HEK293 (cell line): Measurements from ENCODE around the gene FTSJ1.
"Not testable (repeated sequence)": the region's sequence is repeated elsewhere in the genome, so short reads cannot be mapped to it uniquely, and the experiment has no call there.

Experiments used
- HOXA7 ChIP-seq: sonication (generic); formaldehyde crosslinking; IDR thresholded peaks from 2 replicates; pipeline ENCODE4 v1.8.1; 2022; ENCODE audit warnings: missing genetic modification reagents, borderline replicate concordance
- MZF1 ChIP-seq: fragments of 450-650 bp; formaldehyde crosslinking; IDR thresholded peaks from 2 replicates; pipeline ENCODE4 v1.5.1; 2017; ENCODE audit warnings: missing biosample characterization, missing genetic modification characterization, borderline replicate concordance
- ZBTB8A ChIP-seq: fragments of 450-650 bp; formaldehyde crosslinking; IDR thresholded peaks from 2 replicates; pipeline ENCODE4 v1.5.1; 2016; ENCODE audit warnings: missing biosample characterization, missing genetic modification characterization
- ZNF530 ChIP-seq: fragments of 450-650 bp; formaldehyde crosslinking; IDR thresholded peaks from 2 replicates; pipeline ENCODE4 v1.5.1; 2016; ENCODE audit warnings: low read depth, missing biosample characterization, missing genetic modification characterization
- ZNF555 ChIP-seq: fragments of 450-650 bp; formaldehyde crosslinking; conservative IDR thresholded peaks from 2 replicates; pipeline ENCODE4 v1.5.1; 2017; ENCODE audit warnings: missing biosample characterization, mild to moderate bottlenecking, missing genetic modification characterization, inconsistent platforms
- ZNF785 ChIP-seq: fragments of 450-650 bp; formaldehyde crosslinking; IDR thresholded peaks from 2 replicates; pipeline ENCODE4 v1.5.1; 2016; ENCODE audit warnings: missing biosample characterization, missing genetic modification characterization
- TF ChIP-seq, protein P1 (sequence below): fragments of 450-650 bp; formaldehyde crosslinking; IDR thresholded peaks from 2 replicates; pipeline ENCODE4 v1.5.1; 2017; ENCODE audit warnings: missing biosample characterization, missing genetic modification characterization
- TF ChIP-seq, protein P2 (sequence below): fragments of 450-650 bp; formaldehyde crosslinking; IDR thresholded peaks from 2 replicates; pipeline ENCODE4 v1.5.1; 2016; ENCODE audit warnings: missing biosample characterization, missing genetic modification characterization
- TF ChIP-seq, protein P3 (sequence below): fragments of 450-650 bp; formaldehyde crosslinking; IDR thresholded peaks from 2 replicates; pipeline ENCODE4 v1.5.1; 2016; ENCODE audit warnings: missing biosample characterization, missing genetic modification characterization, low read depth
- TF ChIP-seq, protein P4 (sequence below): fragments of 450-650 bp; formaldehyde crosslinking; IDR thresholded peaks from 2 replicates; pipeline ENCODE4 v1.5.1; 2016; ENCODE audit warnings: missing biosample characterization, missing genetic modification characterization

DNA sequence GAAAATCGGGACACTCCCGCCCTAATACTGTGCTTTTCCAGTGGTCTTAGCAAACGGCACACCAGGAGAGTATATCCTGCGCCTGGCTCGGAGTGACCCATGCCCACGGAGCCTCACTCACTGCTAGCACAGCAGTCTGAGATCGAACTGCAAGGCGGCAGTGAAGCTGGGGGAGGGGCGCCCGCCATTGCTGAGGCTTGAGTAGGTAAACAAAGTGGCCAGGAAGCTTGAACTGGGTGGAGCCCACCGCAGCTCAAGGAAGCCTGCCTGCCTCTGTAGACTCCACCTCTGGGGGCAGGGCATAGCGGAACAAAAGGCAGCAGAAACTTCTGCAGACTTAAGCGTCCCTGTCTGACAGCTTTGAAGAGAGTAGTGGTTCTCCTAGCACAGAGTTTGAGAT, 42.3 kb upstream of the FTSJ1 start:
- TF ChIP-seq, protein P1, sequence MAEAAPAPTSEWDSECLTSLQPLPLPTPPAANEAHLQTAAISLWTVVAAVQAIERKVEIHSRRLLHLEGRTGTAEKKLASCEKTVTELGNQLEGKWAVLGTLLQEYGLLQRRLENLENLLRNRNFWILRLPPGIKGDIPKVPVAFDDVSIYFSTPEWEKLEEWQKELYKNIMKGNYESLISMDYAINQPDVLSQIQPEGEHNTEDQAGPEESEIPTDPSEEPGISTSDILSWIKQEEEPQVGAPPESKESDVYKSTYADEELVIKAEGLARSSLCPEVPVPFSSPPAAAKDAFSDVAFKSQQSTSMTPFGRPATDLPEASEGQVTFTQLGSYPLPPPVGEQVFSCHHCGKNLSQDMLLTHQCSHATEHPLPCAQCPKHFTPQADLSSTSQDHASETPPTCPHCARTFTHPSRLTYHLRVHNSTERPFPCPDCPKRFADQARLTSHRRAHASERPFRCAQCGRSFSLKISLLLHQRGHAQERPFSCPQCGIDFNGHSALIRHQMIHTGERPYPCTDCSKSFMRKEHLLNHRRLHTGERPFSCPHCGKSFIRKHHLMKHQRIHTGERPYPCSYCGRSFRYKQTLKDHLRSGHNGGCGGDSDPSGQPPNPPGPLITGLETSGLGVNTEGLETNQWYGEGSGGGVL (tag by site-specific recombination), result not testable (repeated sequence)
- not testable (repeated sequence) for TF ChIP-seq HOXA7 (CRISPR knock-in tag); MZF1 (tag by site-specific recombination); ZBTB8A (tag by site-specific recombination); ZNF530 (tag by site-specific recombination); ZNF785; ZNF555 (tag by site-specific recombination)
- TF ChIP-seq, protein P2, sequence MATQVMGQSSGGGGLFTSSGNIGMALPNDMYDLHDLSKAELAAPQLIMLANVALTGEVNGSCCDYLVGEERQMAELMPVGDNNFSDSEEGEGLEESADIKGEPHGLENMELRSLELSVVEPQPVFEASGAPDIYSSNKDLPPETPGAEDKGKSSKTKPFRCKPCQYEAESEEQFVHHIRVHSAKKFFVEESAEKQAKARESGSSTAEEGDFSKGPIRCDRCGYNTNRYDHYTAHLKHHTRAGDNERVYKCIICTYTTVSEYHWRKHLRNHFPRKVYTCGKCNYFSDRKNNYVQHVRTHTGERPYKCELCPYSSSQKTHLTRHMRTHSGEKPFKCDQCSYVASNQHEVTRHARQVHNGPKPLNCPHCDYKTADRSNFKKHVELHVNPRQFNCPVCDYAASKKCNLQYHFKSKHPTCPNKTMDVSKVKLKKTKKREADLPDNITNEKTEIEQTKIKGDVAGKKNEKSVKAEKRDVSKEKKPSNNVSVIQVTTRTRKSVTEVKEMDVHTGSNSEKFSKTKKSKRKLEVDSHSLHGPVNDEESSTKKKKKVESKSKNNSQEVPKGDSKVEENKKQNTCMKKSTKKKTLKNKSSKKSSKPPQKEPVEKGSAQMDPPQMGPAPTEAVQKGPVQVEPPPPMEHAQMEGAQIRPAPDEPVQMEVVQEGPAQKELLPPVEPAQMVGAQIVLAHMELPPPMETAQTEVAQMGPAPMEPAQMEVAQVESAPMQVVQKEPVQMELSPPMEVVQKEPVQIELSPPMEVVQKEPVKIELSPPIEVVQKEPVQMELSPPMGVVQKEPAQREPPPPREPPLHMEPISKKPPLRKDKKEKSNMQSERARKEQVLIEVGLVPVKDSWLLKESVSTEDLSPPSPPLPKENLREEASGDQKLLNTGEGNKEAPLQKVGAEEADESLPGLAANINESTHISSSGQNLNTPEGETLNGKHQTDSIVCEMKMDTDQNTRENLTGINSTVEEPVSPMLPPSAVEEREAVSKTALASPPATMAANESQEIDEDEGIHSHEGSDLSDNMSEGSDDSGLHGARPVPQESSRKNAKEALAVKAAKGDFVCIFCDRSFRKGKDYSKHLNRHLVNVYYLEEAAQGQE, result not testable (repeated sequence)
- TF ChIP-seq, protein P3, sequence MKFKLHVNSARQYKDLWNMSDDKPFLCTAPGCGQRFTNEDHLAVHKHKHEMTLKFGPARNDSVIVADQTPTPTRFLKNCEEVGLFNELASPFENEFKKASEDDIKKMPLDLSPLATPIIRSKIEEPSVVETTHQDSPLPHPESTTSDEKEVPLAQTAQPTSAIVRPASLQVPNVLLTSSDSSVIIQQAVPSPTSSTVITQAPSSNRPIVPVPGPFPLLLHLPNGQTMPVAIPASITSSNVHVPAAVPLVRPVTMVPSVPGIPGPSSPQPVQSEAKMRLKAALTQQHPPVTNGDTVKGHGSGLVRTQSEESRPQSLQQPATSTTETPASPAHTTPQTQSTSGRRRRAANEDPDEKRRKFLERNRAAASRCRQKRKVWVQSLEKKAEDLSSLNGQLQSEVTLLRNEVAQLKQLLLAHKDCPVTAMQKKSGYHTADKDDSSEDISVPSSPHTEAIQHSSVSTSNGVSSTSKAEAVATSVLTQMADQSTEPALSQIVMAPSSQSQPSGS (tag by site-specific recombination), result not testable (repeated sequence)
- TF ChIP-seq, protein P4, sequence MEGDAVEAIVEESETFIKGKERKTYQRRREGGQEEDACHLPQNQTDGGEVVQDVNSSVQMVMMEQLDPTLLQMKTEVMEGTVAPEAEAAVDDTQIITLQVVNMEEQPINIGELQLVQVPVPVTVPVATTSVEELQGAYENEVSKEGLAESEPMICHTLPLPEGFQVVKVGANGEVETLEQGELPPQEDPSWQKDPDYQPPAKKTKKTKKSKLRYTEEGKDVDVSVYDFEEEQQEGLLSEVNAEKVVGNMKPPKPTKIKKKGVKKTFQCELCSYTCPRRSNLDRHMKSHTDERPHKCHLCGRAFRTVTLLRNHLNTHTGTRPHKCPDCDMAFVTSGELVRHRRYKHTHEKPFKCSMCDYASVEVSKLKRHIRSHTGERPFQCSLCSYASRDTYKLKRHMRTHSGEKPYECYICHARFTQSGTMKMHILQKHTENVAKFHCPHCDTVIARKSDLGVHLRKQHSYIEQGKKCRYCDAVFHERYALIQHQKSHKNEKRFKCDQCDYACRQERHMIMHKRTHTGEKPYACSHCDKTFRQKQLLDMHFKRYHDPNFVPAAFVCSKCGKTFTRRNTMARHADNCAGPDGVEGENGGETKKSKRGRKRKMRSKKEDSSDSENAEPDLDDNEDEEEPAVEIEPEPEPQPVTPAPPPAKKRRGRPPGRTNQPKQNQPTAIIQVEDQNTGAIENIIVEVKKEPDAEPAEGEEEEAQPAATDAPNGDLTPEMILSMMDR (tag by site-specific recombination), result not testable (repeated sequence)
